SK-N-SH treated with all-trans-retinoic acid at 6 μM for 48 hours (cell line): ENCODE measurements around the gene CD79A.

ENCODE experiments used
- ATAC-seq: fragments of 200-7000 bp; cut with Tn5 transposase; 3 replicates; pipeline ENCODE4 v1.9.1; 2020; ENCODE audit warnings: mild to moderate bottlenecking, moderate library complexity
- ARNTL ChIP-seq: fragments of 450-650 bp; formaldehyde crosslinking; IDR thresholded peaks from 2 replicates; pipeline ENCODE4 v1.5.0; 2020; ENCODE audit warnings: low read depth, mild to moderate bottlenecking, moderate library complexity, borderline replicate concordance
- BACH2 ChIP-seq: fragments of 250-450 bp; sonication (Bioruptor Pico); IDR thresholded peaks from 2 replicates; pipeline ENCODE4 v1.9.0; 2021; ENCODE audit warnings: mild to moderate bottlenecking, borderline replicate concordance
- CREB5 ChIP-seq: fragments of 250-450 bp; sonication (Bioruptor Pico); IDR thresholded peaks from 2 replicates; pipeline ENCODE4 v1.5.1; 2020; ENCODE audit warnings: low read depth, mild to moderate bottlenecking, moderate library complexity
- CSDC2 ChIP-seq: fragments of 250-450 bp; sonication (Bioruptor Pico); IDR thresholded peaks from 2 replicates; pipeline ENCODE4 v1.5.0; 2020; ENCODE audit warnings: mild to moderate bottlenecking, moderate library complexity
- CSRNP3 ChIP-seq: fragments of 250-450 bp; sonication (Bioruptor Pico); IDR thresholded peaks from 2 replicates; pipeline ENCODE4 v1.5.1; 2021; ENCODE audit warnings: mild to moderate bottlenecking, moderate library complexity
- GLIS3 ChIP-seq: fragments of 250-450 bp; sonication (Bioruptor Pico); IDR thresholded peaks from 2 replicates; pipeline ENCODE4 v1.5.0; 2020; ENCODE audit warnings: mild to moderate bottlenecking, moderate library complexity
- ISL1 ChIP-seq: fragments of 250-450 bp; sonication (Bioruptor Pico); IDR thresholded peaks from 2 replicates; pipeline ENCODE4 v2.1.2; 2022; ENCODE audit warnings: mild to moderate bottlenecking, moderate library complexity
- OSR1 ChIP-seq: fragments of 250-450 bp; sonication (Bioruptor Pico); IDR thresholded peaks from 2 replicates; pipeline ENCODE4 v1.8.0; 2022; ENCODE audit warnings: moderate library complexity, mild to moderate bottlenecking, inconsistent platforms
- PATZ1 ChIP-seq: fragments of 250-450 bp; sonication (Bioruptor Pico); IDR thresholded peaks from 2 replicates; pipeline ENCODE4 v1.8.0; 2020; ENCODE audit warnings: mild to moderate bottlenecking, moderate library complexity, borderline replicate concordance
- POU6F1 ChIP-seq: fragments of 250-450 bp; sonication (Bioruptor Pico); IDR thresholded peaks from 2 replicates; pipeline ENCODE4 v1.8.0; 2021; ENCODE audit warnings: low read depth, mild to moderate bottlenecking, moderate library complexity, borderline replicate concordance
- PPARA ChIP-seq: fragments of 250-450 bp; sonication (Bioruptor Pico); IDR thresholded peaks from 2 replicates; pipeline ENCODE4 v1.5.0; 2020; ENCODE audit warnings: mild to moderate bottlenecking, borderline replicate concordance
- RARB ChIP-seq: fragments of 250-450 bp; sonication (Bioruptor Pico); IDR thresholded peaks from 2 replicates; pipeline ENCODE4 v1.8.0; 2021; ENCODE audit warnings: mild to moderate bottlenecking, moderate library complexity
- SNAI2 ChIP-seq: fragments of 250-450 bp; sonication (Bioruptor Pico); IDR thresholded peaks from 2 replicates; pipeline ENCODE4 v1.5.0; 2020; ENCODE audit warnings: mild to moderate bottlenecking, moderate library complexity
- TCF4 ChIP-seq: fragments of 250-450 bp; sonication (Bioruptor Pico); IDR thresholded peaks from 2 replicates; pipeline ENCODE4 v1.8.0; 2021; ENCODE audit warnings: mild to moderate bottlenecking, moderate library complexity, borderline replicate concordance
- TSHZ2 ChIP-seq: fragments of 250-450 bp; sonication (Bioruptor Pico); IDR thresholded peaks from 2 replicates; pipeline ENCODE4 v1.5.0; 2020; ENCODE audit warnings: mild to moderate bottlenecking, moderate library complexity
- ZC3H10 ChIP-seq: fragments of 250-450 bp; sonication (Bioruptor Pico); IDR thresholded peaks from 2 replicates; pipeline ENCODE4 v1.5.1; 2021; ENCODE audit warnings: mild to moderate bottlenecking, moderate library complexity
- ZFP3 ChIP-seq: fragments of 250-450 bp; sonication (Bioruptor Pico); IDR thresholded peaks from 2 replicates; pipeline ENCODE4 v1.5.0; 2020; ENCODE audit warnings: mild to moderate bottlenecking, moderate library complexity
- ZNF565 ChIP-seq: fragments of 450-650 bp; formaldehyde crosslinking; conservative IDR thresholded peaks from 2 replicates; pipeline ENCODE4 v1.5.0; 2020; ENCODE audit warnings: low read depth, mild to moderate bottlenecking, moderate library complexity
- ZNF70 ChIP-seq: fragments of 450-650 bp; formaldehyde crosslinking; IDR thresholded peaks from 2 replicates; pipeline ENCODE4 v1.5.0; 2020; ENCODE audit warnings: mild to moderate bottlenecking, moderate library complexity
- ZNF8 ChIP-seq: fragments of 450-650 bp; formaldehyde crosslinking; IDR thresholded peaks from 2 replicates; pipeline ENCODE4 v1.5.0; 2020; ENCODE audit warnings: mild to moderate bottlenecking, moderate library complexity

Gene CD79A

GRCh38 chr19:41926028-41926762 lies 49.1 kb downstream of the CD79A start:
- TF ChIP-seq PATZ1 (CRISPR knock-in tag) (no peak), POU6F1 (CRISPR knock-in tag) (no peak), TSHZ2 (CRISPR knock-in tag) (no peak), OSR1 (CRISPR knock-in tag) (no peak), ZNF8 (CRISPR knock-in tag) (no peak), ZFP3 (CRISPR knock-in tag) (no peak), ZC3H10 (CRISPR knock-in tag) (no peak), CREB5 (CRISPR knock-in tag) (no peak), CSDC2 (CRISPR knock-in tag) (no peak), GLIS3 (CRISPR knock-in tag) (no peak), PPARA (CRISPR knock-in tag) (no peak), ISL1 (CRISPR knock-in tag) (no peak), TCF4 (CRISPR knock-in tag) (no peak), RARB (CRISPR knock-in tag) (no peak), ZNF565 (CRISPR knock-in tag) (no peak), SNAI2 (CRISPR knock-in tag) (no peak), ARNTL (CRISPR knock-in tag) (no peak)
- no peak for ATAC-seq

GRCh38 chr19:41926763-41927496 lies 49.9 kb downstream of the CD79A start:
- TF ChIP-seq TSHZ2 (CRISPR knock-in tag) (no peak), CREB5 (CRISPR knock-in tag) (no peak), OSR1 (CRISPR knock-in tag) (no peak), GLIS3 (CRISPR knock-in tag) (no peak), PPARA (CRISPR knock-in tag) (no peak), TCF4 (CRISPR knock-in tag) (no peak), BACH2 (CRISPR knock-in tag) (no peak), CSRNP3 (no peak), ZNF70 (no peak), ZNF8 (CRISPR knock-in tag) (no peak), ZFP3 (CRISPR knock-in tag) (no peak), PATZ1 (CRISPR knock-in tag) (no peak), ZC3H10 (CRISPR knock-in tag) (no peak)
- ATAC-seq, result no peak; the same call in 2 of the 3 replicates
